NB4 (cell line): ENCODE measurements around the gene CDK14.

Experiments
- DNase-seq: peaks from one replicate; pipeline ENCODE4 v3.0.0; 2010; ENCODE audit warnings: low read depth
- H3K4me3 ChIP-seq: one replicate; pipeline ENCODE4 v1.5.1; 2011; ENCODE audit warnings: mild to moderate bottlenecking, low read depth, low read length, moderate library complexity
- CTCF ChIP-seq: IDR thresholded peaks from one replicate; pipeline ENCODE4 v1.5.1; 2012; ENCODE audit warnings: low read depth, low read length
- MAX ChIP-seq: IDR thresholded peaks from 2 replicates; pipeline ENCODE4 v1.6.1; 2011; ENCODE audit warnings: low read depth, low read length
- MYC ChIP-seq: IDR thresholded peaks from 2 replicates; pipeline ENCODE4 v1.6.1; 2011; ENCODE audit warnings: low read depth, low read length
- POLR2A ChIP-seq: IDR thresholded peaks from 2 replicates; pipeline ENCODE4 v1.6.1; 2011; ENCODE audit warnings: mild to moderate bottlenecking; ENCODE audit not compliant: insufficient read length; ENCODE audit errors: extremely low read depth

Gene CDK14

GRCh38 chr7:91228327-91228726, 632.2 kb downstream of the CDK14 start:
- H3K4me3 ChIP-seq: no peak overlapping the region
- DNase-seq: no peak

GRCh38 chr7:91228927-91229558, 632.9 kb downstream of the CDK14 start:
- no peak for DNase-seq
- TF ChIP-seq MAX (no peak), CTCF (no peak), POLR2A (no peak), MYC (no peak)
- H3K4me3 ChIP-seq: no peak overlapping the region

More at GRCh38 chr7:91228327-91228726, 632.2 kb downstream of the CDK14 start:
- TF ChIP-seq MYC (no peak), CTCF (no peak), MAX (no peak), POLR2A (no peak)

GRCh38 chr7:91230100-91230499, 634.0 kb downstream of the CDK14 start:
- H3K4me3 ChIP-seq: no peak overlapping the region
- TF ChIP-seq POLR2A: no peak
- no peak for TF ChIP-seq CTCF
- no peak for TF ChIP-seq MAX
- TF ChIP-seq MYC: no peak
- DNase-seq: no peak

GRCh38 chr7:91230503-91230902, 634.4 kb downstream of the CDK14 start:
- DNase-seq: no peak
- no peak overlapping the region for H3K4me3 ChIP-seq
- TF ChIP-seq POLR2A (no peak), MAX (no peak), CTCF (no peak), MYC (no peak)

- TF ChIP-seq MAX: no peak
- no peak for TF ChIP-seq MYC
- no peak for TF ChIP-seq POLR2A
- no peak for TF ChIP-seq CTCF
- H3K4me3 ChIP-seq: no peak overlapping the region
- DNase-seq: no peak
Observed at GRCh38 chr7:91233212-91233611, 637.1 kb downstream of the CDK14 start.
